Measurements from ENCODE around the gene SERGEF. TPM values are rescaled to one million over a fixed set of nuclear protein-coding genes. Genes with fewer than 3 reads are reported as not detected.

The SERGEF gene
- polyA plus RNA-seq (ENCODE audit: insufficient read length in 3 of 3), result 10 to 100 TPM; 18.0 to 22.1 (median 18.8) TPM

GRCh38 chr11:18012906-18013781 is at the start of gene SERGEF:
SERGEF (minus strand) TSS chr11:18013047; CDS start chr11:18013010, 37 bp downstream.
- DNase-seq (ENCODE audit: low read depth in 3 of 3, low spot score in 2 of 3), result peak; percentile 52 to 65 (median 56)

GRCh38 chr11:18061351-18061750 is 48.5 kb upstream of the SERGEF start:
- DNase-seq (ENCODE audit: low read depth in 3 of 3, low spot score in 2 of 3), result no peak

DNA sequence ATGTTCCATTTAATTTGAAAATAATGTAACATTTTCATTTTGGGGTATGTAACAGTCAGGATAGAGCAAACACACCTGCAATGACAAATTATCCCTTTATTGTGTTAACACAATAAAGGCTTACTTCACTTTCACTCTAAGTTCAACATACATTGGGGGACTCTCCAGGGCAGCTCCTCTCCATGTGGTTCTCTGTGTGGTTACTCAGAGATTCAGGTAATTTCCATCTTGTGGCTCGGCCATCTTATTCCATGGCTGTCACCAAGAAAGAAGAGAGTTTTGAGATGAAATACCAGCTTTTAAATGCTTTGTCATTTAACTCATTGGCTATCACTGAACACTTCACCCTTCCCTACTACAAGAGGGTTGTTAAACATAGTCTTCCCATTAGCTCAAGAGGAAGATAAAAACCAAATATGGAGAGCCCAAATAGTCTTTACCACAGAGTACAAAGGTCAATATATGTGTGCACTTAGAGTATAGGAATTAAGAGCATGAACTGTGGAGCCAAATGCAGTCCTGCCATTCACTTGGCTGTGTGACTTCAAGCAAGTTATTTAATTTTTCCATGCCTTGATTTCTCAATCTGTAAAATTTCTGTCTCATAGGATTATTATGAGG is 43.8 kb upstream of the SERGEF start:
- DNase-seq (ENCODE audit: low read depth in 3 of 3, low spot score in 2 of 3), result no peak

GRCh38 chr11:18054511-18055103 is 41.8 kb upstream of the SERGEF start:
- DNase-seq (ENCODE audit: low read depth in 3 of 3, low spot score in 2 of 3), result no peak

DNA sequence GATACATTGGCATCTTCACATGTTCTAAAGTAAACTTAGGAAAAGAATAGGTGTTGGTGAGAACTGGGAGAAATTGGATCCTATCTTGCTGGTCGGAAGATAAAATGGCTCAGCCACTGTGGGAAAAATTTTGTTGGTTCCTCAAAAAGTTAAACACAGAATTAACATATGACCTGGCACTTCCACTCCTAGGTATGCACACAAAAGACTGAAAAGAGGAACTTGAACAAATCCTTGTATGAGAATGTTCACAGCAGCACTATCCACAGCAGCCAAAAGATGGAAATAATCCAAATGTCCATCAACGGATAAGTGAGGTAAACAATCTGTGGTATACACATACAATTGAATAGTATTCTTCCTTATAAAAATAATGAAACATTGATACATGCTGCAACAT is 38.0 kb upstream of the SERGEF start:
- no peak for DNase-seq (ENCODE audit: low read depth in 3 of 3, low spot score in 2 of 3)

DNA sequence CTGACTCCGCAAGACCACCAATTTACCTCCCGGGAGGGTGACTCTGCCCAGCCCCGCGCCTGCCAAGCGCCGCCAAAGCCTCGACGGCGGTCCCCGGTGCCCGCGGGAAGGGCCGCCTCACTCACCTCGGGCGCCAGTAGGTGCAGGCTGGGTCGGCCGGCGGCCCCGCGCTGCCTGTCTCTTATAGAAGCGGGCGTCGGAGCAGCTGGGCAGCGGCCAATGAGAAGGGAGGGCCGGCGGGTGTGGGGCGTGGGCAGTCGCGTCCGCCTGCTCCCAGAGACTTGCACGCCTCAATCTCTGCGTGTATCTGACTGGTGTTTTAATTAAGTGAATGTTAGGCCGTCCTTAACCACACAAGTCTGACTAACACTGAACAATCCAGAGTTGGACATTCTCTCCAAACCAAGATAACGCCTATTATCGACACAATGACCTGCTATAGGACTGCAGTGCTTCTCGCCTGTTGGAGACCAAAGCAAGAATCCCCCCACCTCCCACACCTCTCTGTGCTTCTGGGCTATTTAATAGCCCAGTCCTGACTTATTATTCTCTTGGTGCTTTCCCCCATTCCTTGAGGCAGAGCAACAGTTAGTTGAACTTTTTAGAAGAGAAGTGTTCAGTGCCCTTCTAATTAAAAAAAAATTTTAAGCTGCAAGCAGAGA is 33.4 kb upstream of the SERGEF start, which contains the start of gene TPH1:
Gene TPH1, minus strand, starts transcription at position 154 of the 662 bp plus-strand sequence. CDS start 5,507 bp downstream, outside the sequence.
- DNase-seq (ENCODE audit: low read depth in 3 of 3, low spot score in 2 of 3), result no peak

GRCh38 chr11:18036456-18036855 is 23.6 kb upstream of the SERGEF start:
- DNase-seq (ENCODE audit: low read depth in 3 of 3, low spot score in 2 of 3), result no peak

- no peak for DNase-seq (ENCODE audit: low read depth in 3 of 3, low spot score in 2 of 3)
Observed at GRCh38 chr11:18027475-18027874, 14.6 kb upstream of the SERGEF start.

DNA sequence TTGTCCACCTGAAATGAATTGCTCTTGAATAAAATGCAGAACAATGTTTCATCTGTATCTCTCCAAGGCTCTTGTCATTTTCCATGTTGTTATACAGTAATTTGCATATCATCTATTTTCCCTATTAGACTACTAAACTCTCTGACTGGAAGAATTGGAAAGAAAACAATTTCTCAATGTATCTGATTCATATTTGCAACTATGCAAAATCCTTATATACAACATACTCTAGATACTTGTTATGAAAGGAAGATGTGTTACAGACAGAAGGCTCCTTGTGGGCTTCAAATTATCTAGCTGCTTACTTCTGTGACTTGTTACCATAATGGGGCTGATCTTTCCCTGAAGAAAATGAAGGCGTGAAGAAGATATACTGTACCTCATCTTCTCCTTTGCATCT is 9.6 kb upstream of the SERGEF start:
- DNase-seq (ENCODE audit: low read depth in 3 of 3, low spot score in 2 of 3), result no peak

DNA sequence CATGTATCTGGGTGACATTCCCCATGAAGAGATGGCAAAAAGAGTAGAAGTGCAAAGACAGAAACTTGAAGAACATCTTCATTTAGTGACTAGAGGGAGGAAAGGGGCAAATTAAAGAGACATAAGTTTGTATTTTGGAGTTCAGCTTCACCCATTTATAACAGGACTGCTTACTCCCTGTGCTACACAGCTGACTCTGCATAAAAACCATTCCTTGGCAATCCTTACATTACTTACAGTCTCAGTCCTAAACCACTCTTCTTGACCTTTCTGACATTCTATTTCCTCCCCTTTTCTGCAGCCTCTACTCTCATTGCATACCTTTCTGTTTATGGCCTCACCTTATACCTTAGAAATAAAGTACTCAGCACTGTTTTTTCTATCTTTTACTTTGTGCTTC is 6.8 kb upstream of the SERGEF start:
- DNase-seq (ENCODE audit: low read depth in 3 of 3, low spot score in 2 of 3), result no peak

- DNase-seq (ENCODE audit: low read depth in 3 of 3, low spot score in 2 of 3), result no peak
Observed at GRCh38 chr11:18016789-18017188, 3.9 kb upstream of the SERGEF start.

GRCh38 chr11:18014876-18015275 is 2.0 kb upstream of the SERGEF start:
- no peak for DNase-seq (ENCODE audit: low read depth in 3 of 3, low spot score in 2 of 3)

DNA sequence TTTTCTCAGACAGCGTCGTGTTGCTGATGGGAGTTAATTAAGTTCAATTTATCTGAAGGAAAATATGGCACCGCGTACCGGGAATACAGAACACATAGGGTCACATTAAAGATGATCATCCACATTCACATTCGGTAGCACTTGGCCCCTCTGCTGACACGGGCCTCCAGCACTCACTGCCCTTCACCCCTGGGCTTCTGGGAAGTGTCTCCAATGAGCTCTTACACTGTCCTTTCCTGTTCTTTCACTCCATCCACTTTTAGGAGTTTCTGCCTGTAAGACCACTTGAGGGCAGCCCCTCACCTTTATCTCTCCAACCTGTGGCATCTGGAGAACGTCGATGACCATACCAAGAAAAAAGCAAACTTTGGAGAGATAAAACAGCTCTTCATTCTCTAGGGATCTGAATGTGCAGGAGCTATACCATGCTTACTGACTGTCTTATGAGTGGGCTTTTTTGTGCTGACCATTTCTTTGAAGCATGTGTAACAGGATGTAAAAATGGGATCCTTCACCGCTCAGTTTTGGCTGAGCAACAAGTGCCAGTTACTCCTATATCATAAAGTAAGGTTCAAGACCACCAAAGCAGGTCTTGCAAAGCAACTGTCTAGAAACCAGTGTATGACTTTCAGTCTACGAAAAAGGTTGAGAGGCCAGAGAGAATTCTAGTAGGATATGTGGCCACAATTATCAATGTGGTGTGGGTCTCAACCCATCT is 1.1 kb upstream of the SERGEF start:
- no peak for DNase-seq (ENCODE audit: low read depth in 3 of 3, low spot score in 2 of 3)

DNA sequence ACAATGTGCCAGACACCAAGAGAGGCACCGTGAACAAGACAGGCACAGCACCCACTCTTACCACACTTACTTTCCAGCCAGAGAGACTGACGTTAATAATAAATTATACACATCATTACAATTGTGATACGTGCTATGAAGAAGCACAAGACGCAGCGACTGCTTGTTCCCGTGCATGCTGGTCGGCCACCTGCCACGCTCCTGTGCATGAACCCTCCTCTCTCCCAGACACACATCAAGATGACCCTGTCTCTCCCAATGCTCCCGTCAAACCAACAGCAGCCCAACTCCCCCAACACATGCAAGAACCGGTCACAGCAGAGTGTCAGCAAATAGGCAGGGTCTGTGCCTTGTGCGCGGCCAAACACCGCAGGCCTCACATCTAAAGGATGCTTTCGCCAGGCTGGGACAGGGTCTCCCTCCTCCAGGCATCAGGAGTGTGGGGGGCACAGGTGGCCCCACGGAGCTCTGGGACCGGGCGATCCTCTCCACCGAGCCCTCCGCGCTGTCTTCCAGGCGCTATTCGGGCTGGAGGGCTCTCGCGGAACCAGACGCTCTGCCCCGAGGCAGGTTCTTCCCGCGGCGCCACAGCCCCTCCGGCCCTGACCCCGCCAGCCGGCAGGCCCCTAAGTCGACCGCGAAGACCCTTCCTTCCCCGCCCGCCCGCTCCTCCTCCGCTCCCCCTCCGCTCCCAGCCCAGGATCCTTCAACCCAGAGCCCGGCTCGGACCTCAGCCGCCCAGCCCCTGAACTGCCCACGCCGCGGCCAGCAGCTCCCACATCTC is 533 bp downstream of the SERGEF start:
- peak in 1 of 3 donors; percentile 23 for DNase-seq (ENCODE audit: low read depth in 3 of 3, low spot score in 2 of 3)

DNA sequence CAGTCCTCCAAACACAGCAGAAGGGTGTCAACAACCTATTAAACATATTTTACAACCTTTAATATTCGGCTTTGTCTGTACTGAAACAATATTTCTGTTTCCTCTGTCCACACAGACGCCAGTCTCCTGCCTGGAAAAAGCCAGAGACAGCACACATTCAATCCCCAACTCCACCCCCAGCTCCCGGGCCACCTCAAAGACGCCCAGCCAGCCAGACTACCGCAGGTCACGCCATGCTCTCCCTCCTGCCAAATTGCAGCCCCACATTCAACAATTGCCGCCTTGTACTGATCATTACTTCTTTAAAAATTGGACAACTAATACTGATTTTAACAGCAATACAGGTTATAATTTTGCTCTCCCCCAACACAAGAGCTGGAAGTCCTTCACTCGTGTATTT is 1.2 kb downstream of the SERGEF start:
- DNase-seq (ENCODE audit: low read depth in 3 of 3, low spot score in 2 of 3), result no peak

- no peak for DNase-seq (ENCODE audit: low read depth in 3 of 3, low spot score in 2 of 3)
Observed at GRCh38 chr11:18010977-18011586, 1.8 kb downstream of the SERGEF start.

- DNase-seq (ENCODE audit: low read depth in 3 of 3, low spot score in 2 of 3), result no peak
Observed at GRCh38 chr11:18010121-18010670, 2.7 kb downstream of the SERGEF start.

DNA sequence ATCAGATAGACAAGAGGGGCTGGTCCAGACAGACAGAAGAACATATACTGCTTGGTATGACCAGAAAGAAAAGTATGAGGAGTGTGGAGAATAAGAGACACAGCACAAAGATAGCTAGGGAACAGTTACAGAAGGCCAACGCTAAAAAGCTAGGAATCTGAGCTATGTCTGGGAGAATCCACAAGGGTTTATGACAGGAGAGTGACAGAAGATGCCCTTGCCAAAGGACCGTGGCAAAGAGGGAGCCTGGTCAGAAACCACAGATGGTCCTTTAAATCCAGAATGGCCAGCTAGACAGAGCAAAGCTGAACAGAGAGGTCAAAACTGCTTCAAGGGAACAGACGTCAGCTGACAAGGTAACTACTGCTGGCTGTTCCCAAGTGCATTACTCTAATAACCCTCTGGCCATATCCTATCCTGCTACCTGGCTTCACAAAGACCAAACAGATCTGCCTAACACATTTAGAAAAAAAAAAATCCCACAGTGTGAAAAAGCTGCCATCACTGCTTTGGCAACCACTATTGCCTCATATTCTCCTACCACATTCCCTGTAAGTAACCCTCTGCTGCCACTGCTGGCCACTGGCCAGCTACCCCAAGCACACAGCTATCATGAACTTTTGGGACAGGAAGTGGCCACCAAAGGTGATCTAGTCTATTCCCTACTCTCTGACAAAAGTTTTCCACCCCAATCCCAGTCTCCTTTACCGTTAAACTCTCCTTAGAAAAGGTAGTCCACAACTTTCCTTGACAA is 7.3 kb downstream of the SERGEF start:
- no peak for DNase-seq (ENCODE audit: low read depth in 3 of 3, low spot score in 2 of 3)
